IMR-90 (cell line): Measurements from ENCODE around the gene MRPL44. TPM values are rescaled to one million over a fixed set of nuclear protein-coding genes. Genes with fewer than 3 reads are reported as not detected.

Source experiments
- ATAC-seq: fragments of 200-7000 bp; cut with Tn5 transposase; 2 replicates; pipeline ENCODE4 v1.9.1; 2020; ENCODE audit warnings: low read depth, mild to moderate bottlenecking, moderate library complexity
- BruUV-seq: library from RNA; stranded (reverse); fragments of 400-500 nt; replicated peaks from 2 replicates; lab custom pipeline; 2021; lab: Mats Ljungman, UMichigan
- CTCF ChIA-PET: fragments of 300-600 bp; formaldehyde crosslinking; extraction: SDS; loops from one replicate; lab custom pipeline; 2021; ENCODE audit warnings: antibody characterized with exemption; lab: Yijun Ruan, JAX
- POLR2A ChIA-PET: fragments of 300-600 bp; sonication (Branson Sonifier 250); formaldehyde crosslinking; loops from one replicate; lab custom pipeline; 2022; ENCODE audit warnings: antibody characterized with exemption; ENCODE audit not compliant: unreplicated experiment; lab: Charles Lee
- DNase-seq: peaks from one replicate; pipeline ENCODE4 v3.0.0; 2013
- H2AFZ ChIP-seq: replicated peaks from 2 replicates; pipeline ENCODE3; 2013; ENCODE audit warnings: low read length, mild to moderate bottlenecking; ENCODE audit not compliant: poor library complexity
- H2AK5ac ChIP-seq: 2 replicates; pipeline ENCODE4 v1.6.1; 2013; ENCODE audit warnings: low read depth, low read length, inconsistent platforms
- H2AK9ac ChIP-seq: replicated peaks from 2 replicates; pipeline ENCODE3; 2013; ENCODE audit warnings: mild to moderate bottlenecking, low read depth, low read length, moderate library complexity; ENCODE audit not compliant: poor library complexity
- H2BK120ac ChIP-seq: 2 replicates; pipeline ENCODE4 v1.6.1; 2013; ENCODE audit warnings: low read depth, low read length, inconsistent platforms
- H2BK15ac ChIP-seq: 3 replicates; pipeline ENCODE4 v1.6.1; 2013; ENCODE audit warnings: low read depth, low read length, inconsistent platforms
- H2BK20ac ChIP-seq: 2 replicates; pipeline ENCODE4 v1.6.1; 2013; ENCODE audit warnings: low read depth, mild to moderate bottlenecking, inconsistent platforms, low read length, moderate library complexity
- H2BK5ac ChIP-seq: 2 replicates; pipeline ENCODE4 v1.6.1; 2013; ENCODE audit warnings: mild to moderate bottlenecking, low read depth, low read length, inconsistent platforms; ENCODE audit not compliant: poor library complexity, severe bottlenecking
- H3K14ac ChIP-seq: replicated peaks from 2 replicates; pipeline ENCODE4 v1.6.1; 2013; ENCODE audit warnings: low read depth, low read length, inconsistent platforms
- H3K18ac ChIP-seq: 2 replicates; pipeline ENCODE4 v1.6.1; 2013; ENCODE audit warnings: low read depth, low read length, control low read depth
- H3K23ac ChIP-seq: 2 replicates; pipeline ENCODE4 v1.6.1; 2013; ENCODE audit warnings: low read depth, low read length, inconsistent platforms
- H3K27ac ChIP-seq: 2 replicates; pipeline ENCODE4 v1.5.1; 2013; ENCODE audit warnings: mild to moderate bottlenecking, control low read depth, low read length; ENCODE audit not compliant: insufficient read depth
- H3K27me3 ChIP-seq: 2 replicates; pipeline ENCODE4 v1.6.1; 2013; ENCODE audit warnings: low read length; ENCODE audit not compliant: control insufficient read depth, insufficient read depth
- H3K36me3 ChIP-seq: 2 replicates; pipeline ENCODE4 v1.6.1; 2013; ENCODE audit warnings: low read length, mixed read lengths; ENCODE audit not compliant: control insufficient read depth, insufficient read depth
- H3K4ac ChIP-seq: 2 replicates; pipeline ENCODE4 v1.6.1; 2013; ENCODE audit warnings: low read depth, low read length, inconsistent platforms
- H3K4me1 ChIP-seq: 2 replicates; pipeline ENCODE4 v1.6.1; 2013; ENCODE audit warnings: low read length, mixed read lengths; ENCODE audit not compliant: control insufficient read depth, insufficient read depth
- H3K4me2 ChIP-seq: 2 replicates; pipeline ENCODE4 v1.6.1; 2013; ENCODE audit warnings: low read depth, mild to moderate bottlenecking, control low read depth, low read length, moderate library complexity
- H3K4me3 ChIP-seq: 2 replicates; pipeline ENCODE4 v1.5.1; 2013; ENCODE audit warnings: low read depth, mild to moderate bottlenecking, control low read depth, low read length, moderate library complexity; ENCODE audit not compliant: insufficient read depth
- H3K56ac ChIP-seq: 2 replicates; pipeline ENCODE4 v1.6.1; 2013; ENCODE audit warnings: low read length, inconsistent platforms; ENCODE audit not compliant: insufficient read depth; ENCODE audit errors: extremely low read depth
- H3K79me1 ChIP-seq, 2 experiments: 2 replicates each; pipeline ENCODE4 v1.6.1; 2013; ENCODE audit warnings: low read length in 2 of 2, inconsistent platforms in 1 of 2, low read depth in 1 of 2
- H3K9ac ChIP-seq: 2 replicates; pipeline ENCODE4 v1.6.1; 2013; ENCODE audit warnings: low read depth, low read length, control low read depth
- H3K9me1 ChIP-seq: 2 replicates; pipeline ENCODE4 v1.6.1; 2013; ENCODE audit warnings: low read length, inconsistent platforms; ENCODE audit not compliant: insufficient read depth
- H3K9me3 ChIP-seq: 2 replicates; pipeline ENCODE4 v1.6.1; 2013; ENCODE audit warnings: low read length; ENCODE audit not compliant: control insufficient read depth, insufficient read depth
- H4K20me1 ChIP-seq: 2 replicates; pipeline ENCODE4 v1.6.1; 2013; ENCODE audit warnings: low read length, inconsistent platforms; ENCODE audit not compliant: insufficient read depth
- H4K5ac ChIP-seq: 2 replicates; pipeline ENCODE4 v1.6.1; 2013; ENCODE audit warnings: mild to moderate bottlenecking, low read depth, low read length, control low read depth
- H4K8ac ChIP-seq, 2 experiments: 2 replicates each; pipeline ENCODE4 v1.6.1; 2013; ENCODE audit warnings: low read depth in 2 of 2, low read length in 2 of 2, control low read depth in 1 of 2, inconsistent platforms in 1 of 2
- H4K91ac ChIP-seq: 2 replicates; pipeline ENCODE4 v1.6.1; 2013; ENCODE audit warnings: low read depth, low read length, inconsistent platforms; ENCODE audit not compliant: insufficient read depth
- BHLHE40 ChIP-seq: fragments of 150-350 bp; IDR thresholded peaks from 2 replicates; pipeline ENCODE4 v1.6.1; 2016; ENCODE audit warnings: mild to moderate bottlenecking, low read depth, low read length
- CEBPB ChIP-seq: IDR thresholded peaks from 2 replicates; pipeline ENCODE4 v1.6.1; 2012; ENCODE audit warnings: low read depth, low read length, improper control_type of control experiment
- CHD1 ChIP-seq: IDR thresholded peaks from 2 replicates; pipeline ENCODE4 v1.6.1; 2012; ENCODE audit warnings: low read depth, low read length, improper control_type of control experiment
- CTCF ChIP-seq: conservative IDR thresholded peaks from 2 replicates; pipeline ENCODE4 v1.5.1; 2012; ENCODE audit warnings: mild to moderate bottlenecking, low read depth, low read length, improper control_type of control experiment
- FOS ChIP-seq: fragments of 150-350 bp; IDR thresholded peaks from 2 replicates; pipeline ENCODE4 v1.6.1; 2016; ENCODE audit warnings: low read depth, low read length
- MAFK ChIP-seq: IDR thresholded peaks from 2 replicates; pipeline ENCODE4 v1.6.1; 2012; ENCODE audit warnings: low read depth, low read length, improper control_type of control experiment
- MAZ ChIP-seq: IDR thresholded peaks from 2 replicates; pipeline ENCODE4 v1.6.1; 2012; ENCODE audit warnings: low read depth, mild to moderate bottlenecking, low read length, improper control_type of control experiment, moderate library complexity, borderline replicate concordance
- MXI1 ChIP-seq: IDR thresholded peaks from 2 replicates; pipeline ENCODE4 v1.6.1; 2012; ENCODE audit warnings: low read depth, mild to moderate bottlenecking, low read length, moderate library complexity, borderline replicate concordance
- POLR2A ChIP-seq: IDR thresholded peaks from 2 replicates; pipeline ENCODE4 v1.6.1; 2012; ENCODE audit warnings: mild to moderate bottlenecking, low read depth, low read length
- RCOR1 ChIP-seq: IDR thresholded peaks from 2 replicates; pipeline ENCODE4 v1.6.1; 2012; ENCODE audit warnings: mild to moderate bottlenecking, low read length, improper control_type of control experiment; ENCODE audit not compliant: insufficient replicate concordance
- RFX5 ChIP-seq: IDR thresholded peaks from 2 replicates; pipeline ENCODE4 v1.8.0; 2012; ENCODE audit warnings: low read depth, mild to moderate bottlenecking, low read length, moderate library complexity
- SMC3 ChIP-seq: fragments of 150-350 bp; IDR thresholded peaks from 2 replicates; pipeline ENCODE4 v1.6.1; 2016; ENCODE audit warnings: low read depth, mild to moderate bottlenecking, antibody characterized with exemption, low read length, moderate library complexity
- USF2 ChIP-seq: fragments of 150-350 bp; IDR thresholded peaks from 2 replicates; pipeline ENCODE4 v1.6.1; 2017; ENCODE audit warnings: mild to moderate bottlenecking, antibody characterized with exemption, low read length, low read depth
- dilution Hi-C: fragments of 300-500 bp; cut with HindIII; formaldehyde crosslinking; loops from one replicate; pipeline ENCODE4 v1.14.3; 2018; ENCODE audit warnings: low sequenced_read_pairs; ENCODE audit not compliant: unreplicated experiment
- in situ Hi-C: fragments of 300-500 bp; cut with MboI; formaldehyde crosslinking; loops from 3 replicates; pipeline ENCODE4 v1.14.3; 2019; ENCODE audit warnings: low sequenced_read_pairs, inconsistent platforms, mixed read lengths
- intact Hi-C: fragments of 100-400 bp; cut with micrococcal nuclease; formaldehyde crosslinking; loops from 2 replicates; pipeline ENCODE4 v1.10.0; 2022
- polyA plus RNA-seq, 3 experiments: library from polyadenylated mRNA; depleted of rRNA; stranded (reverse); fragments of >200 nt; gene quantifications; 2 replicates each; pipeline ENCODE4 v1.2.3, GENCODE V29; 2012; ENCODE audit warnings: low replicate concordance in 1 of 3
- total RNA-seq: library from RNA; depleted of rRNA; stranded (reverse); fragments of >200 nt; gene quantifications from 2 replicates; pipeline ENCODE4 v1.2.3, GENCODE V29; 2012
- TF ChIP-seq, protein P1 (sequence below): fragments of 150-350 bp; IDR thresholded peaks from 2 replicates; pipeline ENCODE4 v1.6.1; 2016; ENCODE audit warnings: low read depth, mild to moderate bottlenecking, low read length, moderate library complexity, borderline replicate concordance

MRPL44 gene
- total and polyA plus RNA-seq, 2 of the 4 experiments (the other 2 are of a cell fraction): 18.6 to 20.1 TPM

DNA sequence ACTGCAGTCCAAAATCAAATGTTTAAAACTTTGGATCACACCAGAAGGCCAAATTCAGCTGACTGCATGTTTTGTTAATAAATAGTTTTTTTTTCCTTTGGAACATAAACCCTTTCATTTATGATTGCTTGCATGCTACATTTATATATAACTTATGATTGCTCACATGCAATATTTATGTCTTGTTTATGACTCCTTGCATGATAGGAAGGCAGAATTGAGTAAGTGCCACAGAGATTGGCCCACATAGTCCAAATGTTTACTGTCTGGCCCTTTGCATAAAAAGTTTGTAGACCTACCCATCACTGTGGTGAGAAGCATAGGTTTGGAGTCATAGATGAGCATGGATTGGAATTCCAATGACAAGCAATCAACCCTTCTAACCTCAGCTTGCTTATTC is 42.9 kb upstream of the MRPL44 start:
- Histone ChIP-seq H4K8ac (no peak overlapping the region), H3K4ac (no peak overlapping the region), H3K36me3 (peaks cover 18% of the 10 kb centered on the region), H3K4me2 (no peak overlapping the region), H4K5ac (no peak overlapping the region), H3K27me3 (no peaks in the 10 kb centered on the region), H2AK5ac (no peak overlapping the region), H2BK5ac (peak overlapping the region; percentile 56), H2AFZ (no peak overlapping the region), H2AK9ac (no peak overlapping the region), H3K56ac (no peak overlapping the region), H3K27ac (peak overlapping the region; percentile 96; the same call in 1 of the 2 replicates), H3K14ac (no peak overlapping the region), H3K4me3 (no peak overlapping the region), H2BK15ac (no peak overlapping the region), H3K9ac (no peak overlapping the region), H3K23ac (no peak overlapping the region), H2BK120ac (no peak overlapping the region), H3K9me3 (no peaks in the 10 kb centered on the region), H3K9me1 (peaks cover 13% of the 10 kb centered on the region), H4K91ac (no peak overlapping the region), H3K4me1 (peaks cover 20% of the 10 kb centered on the region), H4K20me1 (peaks cover 22% of the 10 kb centered on the region), H2BK20ac (no peak overlapping the region), H3K79me1 (peaks cover 38 to 62% of the 10 kb centered on the region in 2 experiments), H3K18ac (no peak overlapping the region)
- no peak for TF ChIP-seq RCOR1
- no peak for TF ChIP-seq CTCF
- no peak for TF ChIP-seq MAFK
- TF ChIP-seq BHLHE40: 0 out of 2 replicates have a peak, but pooled peaks have one; percentile 35
- TF ChIP-seq RFX5: no peak
- no peak for TF ChIP-seq CHD1
- TF ChIP-seq CEBPB: peak; percentile 61
- no peak for TF ChIP-seq MXI1
- no peak for TF ChIP-seq MAZ
- TF ChIP-seq USF2: no peak
- TF ChIP-seq FOS: no peak
- no peak for TF ChIP-seq POLR2A
- TF ChIP-seq, protein P1, sequence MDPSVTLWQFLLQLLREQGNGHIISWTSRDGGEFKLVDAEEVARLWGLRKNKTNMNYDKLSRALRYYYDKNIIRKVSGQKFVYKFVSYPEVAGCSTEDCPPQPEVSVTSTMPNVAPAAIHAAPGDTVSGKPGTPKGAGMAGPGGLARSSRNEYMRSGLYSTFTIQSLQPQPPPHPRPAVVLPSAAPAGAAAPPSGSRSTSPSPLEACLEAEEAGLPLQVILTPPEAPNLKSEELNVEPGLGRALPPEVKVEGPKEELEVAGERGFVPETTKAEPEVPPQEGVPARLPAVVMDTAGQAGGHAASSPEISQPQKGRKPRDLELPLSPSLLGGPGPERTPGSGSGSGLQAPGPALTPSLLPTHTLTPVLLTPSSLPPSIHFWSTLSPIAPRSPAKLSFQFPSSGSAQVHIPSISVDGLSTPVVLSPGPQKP: no peak
- TF ChIP-seq SMC3: no peak
- ChIA-PET CTCF (interaction anchor here (0.6 to 1.0 kb wide), 2 partner anchors 9 to 1049 kb away, joined by 3 read pairs; no protein-coding TSS in a partner anchor), POLR2A (no interaction called here)
- in situ Hi-C loops (no loop called here), dilution Hi-C loops (no loop called here), intact Hi-C loops (no loop called here)
- DNase-seq (peak; percentile 76), ATAC-seq (peak; percentile 79)
- no TSS peak for BruUV-seq
